ENCODE measurements around the gene METTL26.

The METTL26 gene

GRCh38 chr16:625117-625976 lies 10.8 kb downstream of the METTL26 start:
- no peak overlapping the region for H3K4me2 ChIP-seq (ENCODE audit: low read depth, low read length)
- no peaks in the 10 kb centered on the region for H3K9me2 ChIP-seq (replicated peaks; ENCODE audit: insufficient read depth, low read length)

GRCh38 chr16:624526-625070 lies 11.5 kb downstream of the METTL26 start:
- no peaks in the 10 kb centered on the region for H3K9me3 ChIP-seq (replicated peaks; ENCODE audit: insufficient read depth, low read length)
- no peaks in the 10 kb centered on the region for H3K9me2 ChIP-seq (replicated peaks; ENCODE audit: insufficient read depth, low read length)
- no peaks in the 10 kb centered on the region for H3K4me1 ChIP-seq (ENCODE audit: low read length)
- H4K20me1 ChIP-seq (ENCODE audit: insufficient read depth, low read length), result no peaks in the 10 kb centered on the region
- H3K27me3 ChIP-seq (replicated peaks; ENCODE audit: insufficient read depth, low read length), result no peaks in the 10 kb centered on the region
- no peak overlapping the region for H3K4me2 ChIP-seq (ENCODE audit: low read depth, low read length)
- no peak overlapping the region for H3K27ac ChIP-seq (ENCODE audit: low read length)
- H3K79me2 ChIP-seq (ENCODE audit: low read length), result 0 out of 2 replicates have a peak, but pooled peaks cover 3% of the 10 kb centered on the region
- no peak for DNase-seq
- H2AFZ ChIP-seq (ENCODE audit: low read length), result no peak overlapping the region
- H3K36me3 ChIP-seq (replicated peaks; ENCODE audit: insufficient read depth, low read length), result no peaks in the 10 kb centered on the region
- H3K4me3 ChIP-seq (ENCODE audit: low read length), result no peak overlapping the region
- no peak overlapping the region for H3K9ac ChIP-seq (ENCODE audit: low read length)
- TF ChIP-seq CTCF (IDR thresholded peaks at IDR 0.05; ENCODE audit: low read length) (no peak), EZH2phosphoT487 (IDR thresholded peaks at IDR 0.05; ENCODE audit: low read length) (no peak), EZH2 (optimal IDR thresholded peaks at IDR 0.05; ENCODE audit: low read depth, low read length) (no peak)
- H3F3A ChIP-seq (ENCODE audit: insufficient read depth, low read length), result no peaks in the 10 kb centered on the region

More at GRCh38 chr16:625117-625976, 10.8 kb downstream of the METTL26 start:
- Histone ChIP-seq H3K27ac (ENCODE audit: low read length) (no peak overlapping the region), H3K4me3 (ENCODE audit: low read length) (no peak overlapping the region), H3K4me1 (ENCODE audit: low read length) (no peaks in the 10 kb centered on the region), H3K9me3 (replicated peaks; ENCODE audit: insufficient read depth, low read length) (no peaks in the 10 kb centered on the region), H3F3A (ENCODE audit: insufficient read depth, low read length) (no peaks in the 10 kb centered on the region), H3K36me3 (replicated peaks; ENCODE audit: insufficient read depth, low read length) (no peaks in the 10 kb centered on the region), H3K79me2 (ENCODE audit: low read length) (0 out of 2 replicates have a peak, but pooled peaks cover 3% of the 10 kb centered on the region), H4K20me1 (ENCODE audit: insufficient read depth, low read length) (no peaks in the 10 kb centered on the region), H3K9ac (ENCODE audit: low read length) (no peak overlapping the region), H3K27me3 (replicated peaks; ENCODE audit: insufficient read depth, low read length) (no peaks in the 10 kb centered on the region), H2AFZ (ENCODE audit: low read length) (no peak overlapping the region)
- no peak for TF ChIP-seq EZH2phosphoT487 (IDR thresholded peaks at IDR 0.05; ENCODE audit: low read length)
- TF ChIP-seq CTCF (IDR thresholded peaks at IDR 0.05; ENCODE audit: low read length), result no peak
- no peak for TF ChIP-seq EZH2 (optimal IDR thresholded peaks at IDR 0.05; ENCODE audit: low read depth, low read length)
- no peak for DNase-seq

- Histone ChIP-seq H3K4me2 (ENCODE audit: low read depth, low read length) (no peak overlapping the region), H3K4me1 (ENCODE audit: low read length) (no peaks in the 10 kb centered on the region), H3K79me2 (ENCODE audit: low read length) (0 out of 2 replicates have a peak, but pooled peaks cover 3% of the 10 kb centered on the region), H4K20me1 (ENCODE audit: insufficient read depth, low read length) (no peaks in the 10 kb centered on the region), H2AFZ (ENCODE audit: low read length) (no peak overlapping the region), H3K9me3 (replicated peaks; ENCODE audit: insufficient read depth, low read length) (no peaks in the 10 kb centered on the region), H3K27me3 (replicated peaks; ENCODE audit: insufficient read depth, low read length) (no peaks in the 10 kb centered on the region), H3K27ac (ENCODE audit: low read length) (no peak overlapping the region), H3K36me3 (replicated peaks; ENCODE audit: insufficient read depth, low read length) (no peaks in the 10 kb centered on the region), H3F3A (ENCODE audit: insufficient read depth, low read length) (no peaks in the 10 kb centered on the region), H3K9me2 (replicated peaks; ENCODE audit: insufficient read depth, low read length) (no peaks in the 10 kb centered on the region), H3K4me3 (ENCODE audit: low read length) (no peak overlapping the region), H3K9ac (ENCODE audit: low read length) (no peak overlapping the region)
- TF ChIP-seq EZH2phosphoT487 (IDR thresholded peaks at IDR 0.05; ENCODE audit: low read length) (no peak), CTCF (IDR thresholded peaks at IDR 0.05; ENCODE audit: low read length) (no peak), EZH2 (optimal IDR thresholded peaks at IDR 0.05; ENCODE audit: low read depth, low read length) (no peak)
- no peak for DNase-seq
These were observed 13.2 kb downstream of the METTL26 start for GRCh38 chr16:622920-623280.

Measured in MM.1S (cell line).